Hepatocyte (in vitro differentiated cells): ENCODE measurements around the gene SCGB3A1. TPM values are rescaled to one million over a fixed set of nuclear protein-coding genes. Genes with fewer than 3 reads are reported as not detected.
A peak's percentile ranks its signal among the peaks of the same experiment; 100 is the strongest.

Experiments used
- DNase-seq: peaks from one replicate; pipeline ENCODE4 v3.0.0-alpha.2; 2016; ENCODE audit warnings: low spot score
- H2AFZ ChIP-seq: fragments of 200-600 bp; sonication (generic); 2 replicates; pipeline ENCODE4 v1.6.0; 2016; ENCODE audit warnings: antibody characterized with exemption, mild to moderate bottlenecking
- H3K27ac ChIP-seq: fragments of 200-600 bp; sonication (generic); 2 replicates; pipeline ENCODE4 v1.5.1; 2016; ENCODE audit warnings: mild to moderate bottlenecking
- H3K27me3 ChIP-seq: fragments of 200-600 bp; sonication (generic); 2 replicates; pipeline ENCODE4 v1.6.1; 2016
- H3K36me3 ChIP-seq: fragments of 200-600 bp; sonication (generic); replicated peaks from 2 replicates; pipeline ENCODE4 v1.5.1; 2016; ENCODE audit warnings: low read depth; ENCODE audit not compliant: insufficient read depth
- H3K4me1 ChIP-seq: fragments of 200-600 bp; sonication (generic); 2 replicates; pipeline ENCODE4 v1.5.1; 2016; ENCODE audit warnings: mild to moderate bottlenecking, moderate library complexity; ENCODE audit not compliant: insufficient read depth
- H3K4me2 ChIP-seq: fragments of 200-600 bp; sonication (generic); 2 replicates; pipeline ENCODE4 v1.6.0; 2016
- H3K4me3 ChIP-seq: fragments of 200-600 bp; sonication (generic); 2 replicates; pipeline ENCODE4 v1.5.1; 2016; ENCODE audit warnings: mild to moderate bottlenecking
- H3K79me2 ChIP-seq: fragments of 200-600 bp; sonication (generic); 2 replicates; pipeline ENCODE4 v1.6.0; 2017; ENCODE audit warnings: mild to moderate bottlenecking
- H3K9me2 ChIP-seq: fragments of 200-600 bp; sonication (generic); replicated peaks from 2 replicates; pipeline ENCODE4 v1.6.0; 2017; ENCODE audit warnings: mild to moderate bottlenecking; ENCODE audit not compliant: insufficient read depth
- H3K9me3 ChIP-seq: fragments of 200-600 bp; sonication (generic); 2 replicates; pipeline ENCODE4 v1.5.1; 2016; ENCODE audit warnings: low read depth, mild to moderate bottlenecking
- H4K20me1 ChIP-seq: fragments of 200-600 bp; sonication (generic); 2 replicates; pipeline ENCODE4 v1.6.0; 2016; ENCODE audit warnings: mild to moderate bottlenecking; ENCODE audit not compliant: insufficient read depth, poor library complexity, severe bottlenecking
- CTCF ChIP-seq: fragments of 200-600 bp; sonication (generic); IDR thresholded peaks from 2 replicates; pipeline ENCODE4 v1.5.1; 2016; ENCODE audit warnings: antibody characterized with exemption, mild to moderate bottlenecking; ENCODE audit not compliant: poor library complexity
- EZH2 ChIP-seq: fragments of 200-600 bp; sonication (generic); IDR thresholded peaks from 2 replicates; pipeline ENCODE4 v1.6.1; 2016; ENCODE audit warnings: antibody characterized with exemption, mild to moderate bottlenecking, borderline replicate concordance
- EZH2phosphoT487 ChIP-seq: fragments of 200-600 bp; sonication (generic); IDR thresholded peaks from one replicate; pipeline ENCODE4 v1.6.1; 2018; ENCODE audit warnings: antibody characterized with exemption, mild to moderate bottlenecking, low read depth, moderate library complexity; ENCODE audit not compliant: unreplicated experiment, severe bottlenecking
- WGBS: methylation state at CpG from one replicate; pipeline ENCODE4 v1.1.6; 2016; ENCODE audit warnings: low lambda C conversion rate; ENCODE audit errors: missing lambda C conversion rate; 5-methylcytosine and 5-hydroxymethylcytosine counted together
- polyA plus RNA-seq: library from polyadenylated mRNA; unstranded; fragments of >200 nt; fragmentation: Nextera tagmentation; extraction: Ambion mirVana; gene quantifications from 2 replicates; pipeline ENCODE4 v1.2.1, GENCODE V29; 2016
- total RNA-seq: library from RNA; depleted of rRNA; stranded (reverse); fragments of >200 nt; gene quantifications from 2 replicates; pipeline ENCODE4 v1.2.3, GENCODE V29; 2014

SCGB3A1 gene
- total and polyA plus RNA-seq, 2 experiments from 2014 or later, result not detected

GRCh38 chr5:180592176-180592575 is 877 bp upstream of the SCGB3A1 start:
- no peaks in the 10 kb centered on the region for H3K79me2 ChIP-seq
- no peaks in the 10 kb centered on the region for H3K9me2 ChIP-seq
- WGBS, result 76% methylated on average over 10 of the region's 10 CpGs
- no peak overlapping the region for H3K4me2 ChIP-seq
- H4K20me1 ChIP-seq, result no peaks in the 10 kb centered on the region
- H3K4me3 ChIP-seq, result no peak overlapping the region
- no peaks in the 10 kb centered on the region for H3K36me3 ChIP-seq
- H3K9me3 ChIP-seq, result no peaks in the 10 kb centered on the region
- no peak for DNase-seq
- no peak overlapping the region for H2AFZ ChIP-seq
- H3K27ac ChIP-seq, result no peak overlapping the region
- peaks cover 8% of the 10 kb centered on the region for H3K4me1 ChIP-seq
- no peak for TF ChIP-seq EZH2
- TF ChIP-seq EZH2phosphoT487, result no peak
- TF ChIP-seq CTCF, result no peak
- H3K27me3 ChIP-seq, result peaks cover 59% of the 10 kb centered on the region

GRCh38 chr5:180590543-180591310 is 572 bp downstream of the SCGB3A1 start:
- Histone ChIP-seq H4K20me1 (no peaks in the 10 kb centered on the region), H3K4me2 (peak overlapping the region; percentile 83), H3K4me1 (peaks cover 8% of the 10 kb centered on the region), H2AFZ (no peak overlapping the region), H3K9me2 (no peaks in the 10 kb centered on the region), H3K27ac (no peak overlapping the region), H3K79me2 (no peaks in the 10 kb centered on the region), H3K9me3 (no peaks in the 10 kb centered on the region), H3K27me3 (peaks cover 62% of the 10 kb centered on the region), H3K36me3 (no peaks in the 10 kb centered on the region), H3K4me3 (no peak overlapping the region)
- 4% methylated on average over 41 of the region's 63 CpGs for WGBS
- TF ChIP-seq EZH2 (peak; percentile 71), EZH2phosphoT487 (no peak)
- no peak for DNase-seq

GRCh38 chr5:180589771-180590542 is 1.3 kb downstream of the SCGB3A1 start:
- Histone ChIP-seq H3K4me2 (peak overlapping the region; percentile 83), H4K20me1 (no peaks in the 10 kb centered on the region), H3K27me3 (peaks cover 62% of the 10 kb centered on the region), H3K9me2 (no peaks in the 10 kb centered on the region), H3K27ac (no peak overlapping the region), H2AFZ (no peak overlapping the region), H3K79me2 (no peaks in the 10 kb centered on the region), H3K4me3 (no peak overlapping the region), H3K36me3 (no peaks in the 10 kb centered on the region), H3K4me1 (peaks cover 8% of the 10 kb centered on the region), H3K9me3 (no peaks in the 10 kb centered on the region)
- TF ChIP-seq EZH2, result peak; percentile 50
- no peak for TF ChIP-seq EZH2phosphoT487
- WGBS, result 17% methylated on average over 30 of the region's 44 CpGs
- DNase-seq, result no peak

GRCh38 chr5:180586870-180587269 is 4.4 kb downstream of the SCGB3A1 start:
- 85% methylated on average over 10 of the region's 10 CpGs for WGBS
- Histone ChIP-seq H4K20me1 (no peaks in the 10 kb centered on the region), H3K9me3 (no peaks in the 10 kb centered on the region), H3K4me2 (no peak overlapping the region), H3K27ac (no peak overlapping the region), H3K36me3 (no peaks in the 10 kb centered on the region), H2AFZ (no peak overlapping the region), H3K27me3 (peaks cover 45% of the 10 kb centered on the region), H3K79me2 (no peaks in the 10 kb centered on the region), H3K9me2 (no peaks in the 10 kb centered on the region), H3K4me1 (peaks cover 8% of the 10 kb centered on the region), H3K4me3 (no peak overlapping the region)
- no peak for DNase-seq
- TF ChIP-seq EZH2 (no peak), EZH2phosphoT487 (no peak), CTCF (no peak)
